CD4-positive, alpha-beta T cell treated with Interferon alpha-2 for 1 hour (primary cell): ENCODE measurements around the gene PDGFC.

Source experiments
- DNase-seq, 2 donors: peaks; one replicate each; pipeline ENCODE4 v3.0.0-alpha.2; 2020 to 2022

PDGFC gene

DNA sequence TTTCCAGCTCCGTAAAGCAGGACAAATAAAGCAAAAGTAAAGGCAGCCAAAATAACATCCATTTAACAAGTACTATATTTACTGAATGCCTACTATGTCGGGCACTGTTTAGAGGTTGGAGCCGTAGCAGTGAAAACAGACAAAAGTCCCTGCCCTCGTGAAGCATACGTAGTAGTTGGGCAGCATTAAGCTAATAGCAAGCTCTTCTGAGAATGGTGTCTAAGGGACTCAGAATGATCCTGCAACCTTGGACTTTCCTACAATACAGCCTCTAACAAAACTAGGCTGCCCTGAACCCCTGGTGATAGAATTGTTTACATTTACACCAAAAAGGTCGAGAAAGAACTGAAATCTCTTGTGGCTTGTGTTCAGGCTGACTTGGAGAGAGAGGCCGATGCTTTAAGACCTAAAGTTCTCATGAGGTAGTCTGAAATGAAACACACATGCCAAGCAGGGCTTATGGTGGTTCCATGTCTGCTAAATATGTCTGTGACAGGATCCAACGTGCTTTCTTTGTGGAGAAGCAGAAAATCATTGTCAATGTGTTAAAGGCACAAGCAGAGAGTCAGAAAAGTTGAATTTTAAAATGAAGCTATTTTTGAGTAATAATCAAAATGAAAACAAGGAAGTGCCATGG, 898 bp upstream of the PDGFC start:
- no peak for DNase-seq

DNA sequence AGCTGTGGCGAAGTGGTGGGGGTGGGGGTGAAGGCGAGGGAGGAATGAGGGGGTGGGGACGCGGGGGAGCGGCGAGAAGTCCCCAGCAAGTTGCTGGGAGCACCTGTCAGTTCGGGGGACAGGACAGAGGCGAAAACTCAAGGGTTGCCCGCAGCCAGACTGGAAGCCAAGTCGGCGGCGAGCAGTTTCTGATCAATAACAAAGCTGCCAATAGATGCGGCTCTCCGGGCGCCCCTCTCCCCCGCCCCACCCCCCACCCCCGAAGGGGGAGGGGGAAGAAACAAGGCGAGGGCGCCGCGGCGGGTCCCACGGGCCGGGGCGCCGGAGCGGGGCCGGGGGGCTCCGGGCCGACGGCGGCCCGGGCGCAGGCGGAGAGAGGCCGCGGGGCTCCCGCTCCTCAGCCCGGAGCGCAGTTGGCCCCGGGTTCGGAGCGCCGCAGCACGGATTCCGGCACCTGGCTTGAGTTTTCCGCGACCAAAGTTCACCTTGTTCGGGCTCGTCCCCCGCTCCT, 379 bp downstream of the PDGFC start:
- no peak for DNase-seq

DNA sequence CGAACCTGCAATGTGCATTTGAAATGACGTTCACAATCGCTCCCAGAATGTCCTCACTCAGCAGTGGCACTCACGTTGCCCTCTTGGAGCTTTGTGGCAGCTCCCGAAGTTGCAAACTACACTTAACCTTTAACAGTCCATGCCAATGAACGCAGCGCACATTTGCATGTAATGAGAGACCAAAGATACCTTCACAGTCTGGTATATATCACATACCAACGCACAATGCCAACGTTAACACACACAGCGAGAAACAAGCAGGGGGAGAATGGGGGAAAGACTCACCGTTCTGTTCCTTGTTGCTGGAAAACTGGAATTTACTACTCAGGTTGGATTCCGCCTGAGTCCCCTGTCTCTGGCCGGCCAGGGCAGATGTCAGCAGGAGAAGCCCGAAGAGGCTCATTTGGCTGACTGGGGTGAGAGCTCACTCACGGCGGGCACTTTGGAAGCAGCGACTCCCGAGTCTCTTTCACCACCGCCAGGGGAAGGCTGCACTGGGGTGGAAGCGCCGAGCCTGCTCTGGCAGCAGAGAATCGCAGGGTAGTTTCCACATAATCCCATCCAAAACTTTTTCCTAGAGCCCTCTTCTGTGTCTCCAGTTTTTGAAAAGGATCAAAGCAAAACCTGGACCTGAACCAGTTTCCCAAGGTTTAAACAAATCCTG, 966 bp downstream of the PDGFC start:
- DNase-seq = peak in 1 of 2 donors; percentile 14

DNA sequence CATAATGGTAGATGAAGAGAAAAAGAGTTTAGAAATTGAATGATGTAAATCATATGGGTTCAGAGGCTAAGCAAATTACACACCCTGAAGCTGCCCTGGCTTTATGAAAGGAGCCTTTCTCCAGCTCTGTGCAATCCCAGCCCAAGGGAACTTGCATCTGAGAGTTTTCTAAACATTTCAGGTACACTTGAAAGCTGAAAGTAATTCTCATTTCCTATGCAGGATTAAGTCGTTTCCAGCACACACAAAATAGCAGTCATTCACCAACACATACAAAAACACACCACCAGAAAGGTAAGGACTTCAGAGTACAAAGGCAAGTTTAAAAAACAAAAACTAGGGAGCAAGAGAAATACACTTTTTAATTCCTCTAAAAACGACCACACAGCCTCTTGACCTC, 1.7 kb downstream of the PDGFC start:
- DNase-seq = no peak

DNA sequence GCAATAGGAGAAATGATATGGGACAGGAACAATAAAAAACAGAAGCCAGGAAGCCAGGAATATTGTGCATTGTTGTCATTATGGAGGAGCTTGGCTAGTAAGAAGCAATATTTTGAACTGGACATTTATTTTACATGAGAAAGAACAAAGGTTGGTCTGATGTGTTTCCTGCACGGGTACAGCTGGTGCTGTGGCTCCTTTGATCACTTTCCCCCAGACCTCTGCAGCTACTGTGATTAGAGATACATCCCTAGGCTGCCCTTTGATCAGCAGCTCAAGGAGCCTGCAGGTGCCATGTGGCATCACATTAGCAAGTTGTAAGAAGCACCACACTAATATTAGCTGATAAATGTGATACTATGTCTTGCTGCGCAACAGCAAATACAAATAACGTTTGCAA, 2.5 kb downstream of the PDGFC start:
- DNase-seq = no peak

DNA sequence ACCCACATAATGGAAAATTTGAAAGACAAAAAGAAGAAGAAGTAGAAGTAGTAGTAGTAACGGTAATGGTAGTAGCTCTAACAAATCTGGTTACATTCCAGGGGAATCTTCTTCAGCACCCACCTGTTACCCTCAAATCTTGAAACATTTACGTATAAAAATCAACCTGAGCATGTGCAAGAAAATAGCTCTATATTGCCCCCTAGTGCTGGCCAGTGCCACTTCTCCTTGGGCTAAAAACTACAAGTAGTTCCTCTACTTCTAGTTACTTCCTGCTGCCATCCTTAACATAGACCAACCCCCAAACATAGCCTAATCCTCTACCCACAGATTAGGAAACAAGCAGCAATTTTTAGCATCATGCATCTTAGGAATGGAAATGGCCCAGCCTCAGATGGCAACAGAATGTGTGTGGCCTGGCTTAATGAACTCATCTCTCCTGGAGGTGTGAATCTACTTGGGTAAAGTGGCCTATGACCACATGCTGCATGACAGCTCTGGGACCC, 3.1 kb downstream of the PDGFC start:
- DNase-seq = peak; percentile 25 to 47

DNA sequence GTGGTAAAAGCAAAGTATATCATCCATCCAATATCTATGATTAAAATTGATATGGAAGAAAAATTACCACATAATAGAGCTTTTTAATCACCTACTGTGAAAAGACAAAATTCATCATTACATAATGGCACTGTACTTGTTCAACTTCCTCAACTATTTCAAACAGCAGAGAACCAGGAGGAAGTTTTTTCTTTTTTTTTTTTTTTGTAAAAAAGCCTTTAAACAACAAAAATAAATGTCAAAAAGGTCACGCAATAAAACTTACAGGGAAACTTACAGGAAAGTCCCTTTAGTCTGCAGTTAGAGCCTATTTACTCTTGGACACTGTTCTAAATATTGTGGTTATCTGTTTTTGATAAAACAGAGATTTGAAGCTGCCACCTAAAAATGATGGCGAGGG, 4.8 kb downstream of the PDGFC start:
- DNase-seq = no peak

DNA sequence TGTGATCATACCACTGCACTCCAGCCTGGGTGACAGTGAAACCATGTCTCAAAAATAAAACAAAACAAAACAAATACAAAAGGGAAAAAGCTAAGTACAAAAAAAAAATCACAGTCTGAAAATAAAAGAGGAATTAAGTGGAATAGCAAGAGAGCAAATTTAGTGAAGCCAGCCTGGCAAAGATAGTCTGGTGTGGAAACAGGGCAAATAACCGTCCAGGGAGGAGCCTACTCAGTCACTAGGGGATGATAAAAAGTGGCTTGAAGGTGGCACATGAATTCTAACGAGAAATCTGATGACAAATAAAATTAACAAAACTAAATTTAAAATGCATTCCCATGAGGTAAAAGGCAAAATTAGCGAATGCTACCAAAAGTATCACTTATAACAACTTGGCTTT, 8.2 kb downstream of the PDGFC start:
- no peak for DNase-seq

DNA sequence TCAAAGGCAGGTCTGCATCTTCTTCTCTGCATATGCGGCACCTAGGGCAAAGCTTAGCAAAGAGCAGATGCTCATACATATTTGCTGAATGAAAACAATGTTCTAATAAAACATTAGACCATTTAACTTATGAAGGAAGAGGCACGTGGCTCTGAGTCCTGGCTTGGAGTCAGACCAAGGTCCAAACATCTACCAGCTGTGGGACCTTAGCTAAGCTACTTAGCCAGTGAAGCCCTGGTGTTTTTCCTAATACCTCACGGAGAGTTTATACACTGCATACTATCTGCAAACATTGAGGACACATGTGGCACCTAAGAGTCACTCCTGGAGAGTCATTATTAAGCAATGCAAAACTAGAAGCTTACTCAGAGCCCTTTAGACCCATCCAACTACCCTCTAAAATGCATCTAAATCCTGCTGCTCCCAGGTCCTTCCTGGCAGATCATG, 9.0 kb downstream of the PDGFC start:
- no peak for DNase-seq

DNA sequence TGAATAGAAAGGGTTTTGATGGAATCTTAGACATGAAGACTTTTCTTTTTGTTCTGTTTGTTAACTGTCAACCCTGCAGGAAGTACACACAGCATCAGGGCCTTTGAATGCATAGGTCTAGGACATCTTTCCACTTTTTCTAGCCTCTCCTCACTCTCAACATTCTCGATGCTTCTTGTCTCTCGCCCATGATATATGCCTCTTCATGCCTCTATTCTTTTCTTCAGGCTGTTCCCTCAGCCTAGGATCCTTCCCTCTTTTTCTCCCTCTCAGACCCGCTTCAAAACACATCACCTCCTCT, 9.6 kb downstream of the PDGFC start:
- no peak for DNase-seq

DNA sequence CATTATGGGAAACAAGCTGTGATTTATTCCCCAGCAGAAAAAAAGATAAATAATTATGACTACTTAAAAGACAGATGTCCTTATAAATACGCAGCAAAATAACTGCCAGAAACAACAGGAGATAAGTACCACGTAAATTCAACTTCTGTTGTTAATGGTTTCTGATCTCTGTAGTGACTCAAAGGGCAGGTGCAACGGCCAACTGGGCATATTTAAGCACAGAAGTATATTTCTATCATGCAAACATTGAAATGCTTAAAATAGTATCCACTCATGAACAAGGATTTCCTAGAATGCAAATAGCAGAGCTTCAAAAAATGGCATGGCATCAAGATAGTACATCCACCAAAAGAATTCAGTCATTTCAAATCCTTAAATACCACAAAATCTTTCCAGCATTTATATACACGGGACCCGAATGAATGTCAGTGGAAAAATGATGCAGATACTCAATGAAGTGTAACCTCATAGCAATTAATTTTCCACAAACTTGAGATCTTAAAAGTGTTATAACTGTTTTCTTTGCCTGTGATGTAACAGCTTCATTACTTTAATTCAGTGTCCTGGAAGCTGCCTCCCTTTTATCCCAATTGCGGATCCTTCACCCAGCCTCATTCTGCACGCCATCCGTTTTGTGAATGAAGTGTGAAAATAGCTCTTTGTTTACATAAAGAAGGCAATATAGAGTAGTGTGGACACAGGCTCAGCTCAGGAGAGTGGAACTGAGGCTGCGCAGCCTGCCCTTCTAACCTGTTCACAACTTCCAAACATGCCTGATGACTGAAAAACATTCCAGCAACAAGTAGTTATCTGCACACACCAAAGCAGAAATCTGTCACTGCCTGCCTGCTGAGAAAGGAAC, 10.2 kb downstream of the PDGFC start:
- DNase-seq = no peak

DNA sequence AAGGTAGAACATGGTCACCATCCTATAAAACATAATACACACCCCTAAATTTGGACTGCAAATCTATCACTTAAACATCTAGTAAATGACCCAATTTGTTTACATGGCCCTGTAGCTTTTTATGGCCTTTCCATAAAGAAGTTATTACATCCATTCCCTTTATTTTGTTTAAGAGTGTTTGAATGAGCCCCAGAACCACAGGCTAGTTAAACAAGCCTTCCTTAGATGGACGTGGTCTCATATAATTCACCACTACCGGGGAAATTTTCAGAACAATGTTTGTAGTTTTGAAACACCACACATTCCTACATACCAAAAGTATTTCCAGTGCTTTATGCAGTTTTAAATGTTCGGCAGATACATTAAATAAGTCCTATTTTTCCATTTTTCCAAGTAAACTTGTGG, 12.3 kb downstream of the PDGFC start:
- DNase-seq = no peak

DNA sequence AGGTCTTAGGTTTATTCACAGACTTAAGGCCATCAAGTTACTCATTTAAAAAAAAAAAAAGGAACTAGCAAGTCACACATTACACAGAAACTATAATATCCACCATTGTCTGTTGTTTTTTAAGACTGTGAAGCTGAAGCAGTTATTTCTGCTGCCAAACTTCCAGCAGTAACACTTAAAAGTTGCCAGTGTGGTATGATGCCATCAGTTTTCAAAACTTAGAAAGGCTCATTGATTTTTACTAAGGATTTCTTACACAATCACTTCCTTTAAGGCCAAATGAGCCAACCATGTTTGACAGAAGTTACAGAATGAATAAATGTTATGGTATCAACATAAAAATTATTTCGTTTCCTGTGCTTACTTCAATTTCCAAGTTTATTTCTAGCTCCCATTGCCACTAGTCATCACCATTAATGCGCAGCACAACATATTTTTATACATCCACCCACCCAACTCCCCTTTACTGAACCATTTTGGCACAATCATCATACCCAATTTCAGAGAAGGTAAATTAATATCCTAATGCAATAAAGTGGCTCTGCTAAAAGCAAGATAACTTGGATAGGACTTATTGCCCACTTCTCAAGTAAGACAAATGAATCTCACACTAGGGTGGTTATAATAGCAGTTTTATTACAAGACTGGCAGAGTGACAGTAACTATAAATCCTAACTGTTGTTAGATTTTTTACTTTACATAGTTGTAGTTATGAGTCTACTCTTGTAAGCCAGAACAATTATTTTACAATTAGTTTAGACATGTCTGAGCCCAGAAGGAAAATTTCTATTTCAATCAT, 13.1 kb downstream of the PDGFC start:
- no peak for DNase-seq

DNA sequence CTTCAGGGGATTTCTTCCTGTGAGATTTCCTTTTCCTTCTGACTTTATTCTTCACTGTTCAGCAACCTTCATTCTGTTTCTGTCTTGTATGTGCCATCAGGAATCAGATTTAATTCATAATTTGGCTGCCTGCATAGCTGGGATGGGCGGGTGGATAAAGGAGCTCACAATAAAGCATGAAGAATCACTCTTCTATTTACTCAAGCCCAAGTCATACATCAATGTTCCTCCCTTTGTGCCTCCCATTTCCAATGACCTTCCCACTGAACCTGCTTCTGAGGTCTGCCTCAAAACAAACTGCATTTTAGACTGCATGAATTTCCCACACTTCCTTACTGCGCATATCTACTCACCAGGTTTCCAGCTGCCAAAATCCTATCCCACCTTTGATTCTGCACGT, 14.0 kb downstream of the PDGFC start:
- DNase-seq = no peak

DNA sequence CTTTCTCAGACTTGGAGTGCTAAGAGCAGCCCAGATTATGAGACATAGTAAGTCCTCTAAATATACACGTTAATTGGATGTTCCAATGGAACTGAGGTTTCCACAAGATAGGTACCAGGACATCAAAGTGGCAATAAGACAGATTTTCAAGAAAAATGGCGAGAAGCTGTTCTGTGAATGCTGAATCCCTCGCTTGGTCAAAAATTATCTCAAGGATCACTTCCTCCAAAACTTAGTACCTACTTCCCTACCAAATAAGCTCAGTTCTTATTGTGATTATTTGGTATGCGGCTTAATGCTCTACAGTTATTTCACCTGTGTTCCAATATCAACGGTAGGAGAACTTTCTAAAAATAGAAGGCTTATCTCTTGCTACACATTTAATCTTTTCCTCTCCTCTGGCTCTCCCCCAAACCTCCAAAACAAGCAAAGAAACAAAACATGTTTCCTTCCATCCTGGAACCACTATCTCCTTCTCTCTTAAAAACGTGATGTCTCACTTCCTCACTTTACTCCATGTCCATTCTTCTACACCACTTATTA, 14.7 kb downstream of the PDGFC start:
- no peak for DNase-seq

DNA sequence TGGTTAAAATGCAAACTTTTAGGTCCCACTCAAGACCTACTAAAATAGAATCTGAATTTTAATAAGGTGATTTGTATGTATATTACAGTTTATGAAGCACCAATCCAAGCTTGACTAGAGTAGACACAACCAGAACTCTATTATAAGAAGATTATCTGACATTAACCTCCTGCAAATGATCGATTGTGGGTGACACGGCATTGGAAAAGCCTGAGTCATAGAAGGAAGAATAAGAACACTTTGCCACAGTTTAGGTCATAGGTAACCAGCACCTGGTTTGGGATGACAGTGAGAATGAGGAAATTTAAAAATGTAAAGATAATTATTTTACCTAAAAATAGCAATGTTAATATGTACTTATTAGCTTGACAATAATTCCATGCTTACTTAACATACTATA, 15.2 kb downstream of the PDGFC start:
- no peak for DNase-seq

DNA sequence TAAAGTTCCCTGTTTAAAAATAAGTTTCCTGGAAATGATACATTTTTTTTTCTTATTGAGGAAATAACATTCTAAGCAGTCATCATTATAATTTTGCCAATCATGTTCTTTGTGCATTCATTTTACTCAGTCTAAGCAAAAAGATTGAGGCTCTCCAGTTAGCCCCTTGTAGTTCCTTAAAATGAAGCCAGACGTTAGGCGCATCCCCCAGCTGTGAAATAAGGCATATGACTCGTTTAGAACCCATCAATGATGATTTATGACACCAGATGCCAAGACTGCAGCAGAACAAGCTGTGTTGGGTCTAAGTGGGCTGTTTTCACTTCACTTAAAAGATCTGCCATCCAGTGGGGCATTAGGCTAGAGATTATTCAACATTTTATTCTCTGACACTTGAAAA, 17.0 kb downstream of the PDGFC start:
- DNase-seq = no peak

DNA sequence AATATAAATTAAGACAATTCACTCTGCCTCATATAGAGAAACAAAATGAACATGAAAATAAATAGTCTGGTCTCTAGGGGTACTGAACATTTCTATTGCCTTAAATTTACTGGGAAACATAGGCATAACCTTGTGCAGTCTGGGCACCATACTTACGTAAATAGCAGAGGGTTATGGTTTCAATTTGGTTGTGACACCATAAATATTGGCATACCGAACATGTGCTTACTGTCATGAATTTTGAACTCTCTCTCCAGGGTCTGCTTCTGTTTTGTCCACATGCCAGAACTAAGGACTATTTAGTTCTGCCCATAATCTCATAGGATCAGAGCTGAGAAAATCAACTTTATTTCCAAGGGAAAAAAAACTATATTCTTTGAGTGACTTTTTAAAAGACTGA, 17.6 kb downstream of the PDGFC start:
- no peak for DNase-seq

DNA sequence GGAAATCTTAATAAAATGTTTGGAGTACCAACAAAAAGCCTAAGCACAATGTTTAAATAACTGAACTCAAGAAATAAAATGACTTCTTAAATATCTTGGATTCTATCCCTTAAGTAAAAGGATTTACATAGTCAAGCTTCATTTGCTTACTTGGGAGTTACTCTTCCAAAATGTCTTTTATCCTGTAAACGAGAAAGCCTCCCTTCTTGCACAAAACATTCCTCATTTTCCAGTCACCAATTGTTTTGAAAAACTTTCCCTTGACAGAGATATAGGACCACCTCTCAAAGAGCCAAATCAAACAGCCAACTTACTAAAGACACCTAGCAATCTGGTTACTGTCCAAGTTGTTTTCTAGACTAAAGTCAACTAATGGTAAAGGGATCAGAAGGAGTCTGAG, 18.6 kb downstream of the PDGFC start:
- DNase-seq = no peak

DNA sequence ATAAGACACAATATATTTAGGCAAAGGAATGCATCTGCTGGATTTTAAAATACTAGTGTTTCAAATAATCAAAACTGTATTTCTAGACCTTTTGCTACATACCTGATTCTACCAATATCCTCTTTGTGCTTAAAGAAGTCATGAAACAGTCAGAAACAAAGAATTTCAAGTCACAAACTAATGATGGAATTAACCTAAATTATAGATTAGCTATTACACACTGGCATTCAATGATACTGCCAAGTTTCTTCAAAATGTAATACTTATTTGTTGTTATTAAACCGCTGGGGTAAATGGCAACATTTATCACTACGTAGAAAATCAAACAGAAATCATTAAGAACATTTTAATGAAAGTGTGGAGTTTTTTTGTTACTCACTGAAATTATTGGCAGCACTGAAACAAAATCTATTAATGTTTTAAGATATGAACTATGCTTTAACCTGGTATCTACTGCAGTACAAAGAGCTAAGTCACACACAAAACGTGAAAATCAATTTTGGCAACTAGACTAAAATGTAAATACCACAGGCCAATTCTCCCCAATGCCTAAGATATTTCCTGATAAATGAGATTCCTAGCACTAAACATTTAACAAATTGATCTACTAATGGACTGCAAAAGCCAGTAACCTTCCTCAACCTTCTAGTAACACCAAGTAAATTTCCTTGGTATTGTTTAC, 19.4 kb downstream of the PDGFC start:
- DNase-seq = no peak

DNA sequence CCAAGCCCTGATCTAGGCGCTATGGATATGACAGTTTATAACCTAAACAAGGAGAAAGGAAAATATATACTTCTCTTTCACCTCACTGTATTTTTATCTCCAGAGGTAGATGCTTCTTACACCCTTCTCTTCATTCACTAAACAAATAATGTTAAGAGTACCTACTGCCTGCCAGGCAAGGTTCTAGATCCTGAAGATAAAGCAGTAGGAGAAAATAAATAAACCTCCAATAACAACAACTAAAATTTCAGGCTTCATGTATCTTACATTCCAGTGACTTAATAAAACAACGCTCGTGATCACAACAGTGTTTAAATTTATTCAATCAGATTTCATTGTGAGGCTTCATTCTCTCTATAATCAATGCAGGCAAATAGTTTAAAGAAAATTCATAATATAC, 20.7 kb downstream of the PDGFC start:
- no peak for DNase-seq

DNA sequence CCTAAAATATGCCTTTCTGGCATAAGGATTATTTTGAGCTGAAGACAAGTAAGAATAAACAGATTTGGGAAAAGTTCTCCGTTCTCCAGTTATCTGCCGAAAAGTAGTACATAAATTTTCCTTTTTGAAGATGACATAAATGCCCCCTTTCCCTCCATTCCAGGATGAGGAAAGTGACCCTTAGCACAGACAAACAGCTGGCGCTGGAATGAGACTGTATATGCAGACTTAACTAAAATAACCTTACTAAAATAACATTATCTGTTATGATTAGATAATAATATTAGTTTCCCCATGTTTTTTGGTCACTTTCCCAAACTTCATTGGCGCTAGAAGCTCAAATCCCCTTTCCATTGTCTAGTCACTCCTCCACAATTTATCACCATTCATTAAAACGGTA, 21.5 kb downstream of the PDGFC start:
- DNase-seq = no peak
